ENCODE results near the gene TMEM242. TPM values are rescaled to one million over a fixed set of nuclear protein-coding genes. Genes with fewer than 3 reads are reported as not detected.

Gene TMEM242
- 6.3 and 7.9 TPM in 2 replicates for total RNA-seq

DNA sequence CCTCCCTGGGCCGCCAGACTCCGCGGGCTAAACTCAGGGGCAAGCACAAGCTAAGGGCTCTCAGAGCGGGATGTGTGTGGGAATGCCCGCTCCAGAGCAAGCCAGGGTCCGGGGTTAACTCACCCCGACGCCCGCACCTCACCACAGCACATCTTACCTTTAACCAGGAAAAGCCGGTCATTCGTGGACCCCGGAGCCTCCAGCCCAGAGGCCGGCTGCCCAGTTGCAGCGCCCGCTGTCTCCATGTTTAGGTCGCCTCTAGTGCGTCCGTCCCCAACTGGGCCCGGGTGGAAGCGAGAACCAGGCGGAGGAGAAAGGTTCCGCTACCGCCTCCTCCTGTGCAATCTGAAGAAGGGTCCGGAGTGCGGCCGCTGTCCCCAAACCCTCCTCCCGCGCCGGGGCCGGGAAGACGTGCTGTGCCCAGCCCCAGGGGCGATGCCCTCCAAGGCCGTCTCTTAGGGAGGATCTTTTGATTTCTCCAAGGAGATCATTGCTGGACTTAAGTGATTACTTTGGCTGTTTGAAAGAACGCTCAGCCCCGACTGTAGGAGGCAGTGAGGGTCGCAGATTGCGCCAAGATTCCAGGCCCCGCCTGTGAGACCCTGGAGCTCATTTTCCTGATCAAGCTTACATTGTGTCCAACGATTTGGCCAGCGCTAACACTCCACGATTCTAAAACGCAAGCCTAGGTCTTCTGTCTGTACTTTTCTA is at the start of gene TMEM242:
TMEM242 (minus strand) TSS at position 265 of the 711 bp plus-strand sequence; CDS start at position 245, 20 bp downstream.

Other genes with a start within 250 kb of the TMEM242 start
- 2.4 and 3.0 TPM in 2 replicates for gene ZDHHC14, start 57.7 kb upstream of the TMEM242 start, total RNA-seq